ENCODE measurements around the gene LSM12. TPM values are rescaled to one million over a fixed set of nuclear protein-coding genes. Genes with fewer than 3 reads are reported as not detected.

Gene LSM12
- total RNA-seq, 3 donors from 2014 or later = 77.6 to 88.2 (median 85.9) TPM

DNA sequence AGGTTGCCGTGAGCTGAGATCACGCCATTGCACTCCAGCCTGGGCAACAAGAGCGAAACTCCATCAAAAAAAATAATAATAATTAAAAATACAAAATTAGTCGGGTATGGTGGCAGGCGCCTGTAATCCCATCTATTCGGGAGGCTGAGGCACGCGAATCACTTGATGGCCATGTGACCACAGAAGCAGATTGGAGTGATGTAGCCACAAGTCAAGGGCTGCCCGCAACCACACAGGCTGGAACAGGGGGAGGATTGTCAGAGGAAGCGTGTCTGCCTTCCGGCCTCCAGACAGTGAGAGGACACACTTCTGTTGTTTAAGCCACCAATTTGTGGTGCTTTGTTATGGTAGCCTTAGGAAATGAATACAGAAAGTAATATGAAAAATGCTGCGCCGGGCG, 73.8 kb downstream of the LSM12 start:
- no peak overlapping the region for H3K4me3 Mint-ChIP-seq
- ATAC-seq (no peak), DNase-seq (no peak)
- H3K4me1 Mint-ChIP-seq (ENCODE audit: low read depth) = no peaks in the 10 kb centered on the region
- H3K9me3 Mint-ChIP-seq = no peaks in the 10 kb centered on the region
- H3K36me3 Mint-ChIP-seq (ENCODE audit: insufficient read depth) = no peaks in the 10 kb centered on the region
- H3K27me3 Mint-ChIP-seq (ENCODE audit: low read depth) = peaks cover 27% of the 10 kb centered on the region

- H3K4me1 Mint-ChIP-seq (ENCODE audit: low read depth) = peaks cover 4% of the 10 kb centered on the region
- no peak overlapping the region for H3K4me3 Mint-ChIP-seq
- H3K9me3 Mint-ChIP-seq = no peaks in the 10 kb centered on the region
- H3K27me3 Mint-ChIP-seq (ENCODE audit: low read depth) = peaks cover 24% of the 10 kb centered on the region
- H3K36me3 Mint-ChIP-seq (ENCODE audit: insufficient read depth) = no peaks in the 10 kb centered on the region
- ATAC-seq (no peak), DNase-seq (no peak)
Measured at GRCh38 chr17:43988301-43988700, 78.2 kb downstream of the LSM12 start.

GRCh38 chr17:43987131-43988021, 79.1 kb downstream of the LSM12 start:
- ATAC-seq = no peak
- no peaks in the 10 kb centered on the region for H3K9me3 Mint-ChIP-seq
- H3K4me1 Mint-ChIP-seq (ENCODE audit: low read depth) = peaks cover 4% of the 10 kb centered on the region

GRCh38 chr17:43986225-43986981, 80.1 kb downstream of the LSM12 start:
- H3K9me3 Mint-ChIP-seq = no peaks in the 10 kb centered on the region
- H3K4me3 Mint-ChIP-seq = no peak overlapping the region
- DNase-seq (no peak), ATAC-seq (no peak)
- peaks cover 40% of the 10 kb centered on the region for H3K27me3 Mint-ChIP-seq (ENCODE audit: low read depth)
- H3K4me1 Mint-ChIP-seq (ENCODE audit: low read depth) = peaks cover 4% of the 10 kb centered on the region
- no peaks in the 10 kb centered on the region for H3K36me3 Mint-ChIP-seq (ENCODE audit: insufficient read depth)

More at GRCh38 chr17:43987131-43988021, 79.1 kb downstream of the LSM12 start:
- Mint-ChIP-seq H3K36me3 (ENCODE audit: insufficient read depth) (no peaks in the 10 kb centered on the region), H3K4me3 (no peak overlapping the region), H3K27me3 (ENCODE audit: low read depth) (peaks cover 33% of the 10 kb centered on the region)
- no peak for DNase-seq

GRCh38 chr17:43984521-43984920, 82.0 kb downstream of the LSM12 start:
- no peak for DNase-seq
- H3K27me3 Mint-ChIP-seq (ENCODE audit: low read depth) = peaks cover 50% of the 10 kb centered on the region
- no peaks in the 10 kb centered on the region for H3K9me3 Mint-ChIP-seq
- no peak overlapping the region for H3K4me3 Mint-ChIP-seq
- ATAC-seq = no peak
- H3K4me1 Mint-ChIP-seq (ENCODE audit: low read depth) = peaks cover 4% of the 10 kb centered on the region
- no peaks in the 10 kb centered on the region for H3K36me3 Mint-ChIP-seq (ENCODE audit: insufficient read depth)

Other genes with a start within 250 kb of the LSM12 start
- under 1 TPM; 0.24 to 0.94 (median 0.87) TPM for gene MPP3, start 233.5 kb downstream of the LSM12 start, total RNA-seq
- gene CD300LG, start 219.5 kb downstream of the LSM12 start, total RNA-seq = not detected
- under 1 TPM; 0.21 to 0.91 (median 0.54) TPM for gene MPP2, start 159.1 kb downstream of the LSM12 start, total RNA-seq
- gene PPY, start 124.2 kb downstream of the LSM12 start, total RNA-seq = not detected
- gene PYY, start 112.7 kb downstream of the LSM12 start, total RNA-seq = not detected
- gene NAGS, start 62.0 kb downstream of the LSM12 start, total RNA-seq = under 1 TPM; 0.25 to 0.52 (median 0.45) TPM
- gene TMEM101, start 51.7 kb downstream of the LSM12 start, total RNA-seq = 10 to 100 TPM; 20.2 to 23.1 (median 22.5) TPM
- 10 to 100 TPM; 24.7 to 28.4 (median 24.9) TPM for gene G6PC3, start 4.1 kb upstream of the LSM12 start, total RNA-seq
- 10 to 100 TPM; 14.6 to 19.7 (median 16.2) TPM for gene HDAC5, start 57.0 kb upstream of the LSM12 start, total RNA-seq
- 1 to 10 TPM; 6.4 to 9.4 (median 7.9) TPM for gene HROB, start 75.3 kb upstream of the LSM12 start, total RNA-seq
- gene ASB16, start 104.0 kb upstream of the LSM12 start, total RNA-seq = under 1 TPM in 2 of 3 donors, not detected in 1; 0.08 to 0.11 TPM
- gene TMUB2, start 120.3 kb upstream of the LSM12 start, total RNA-seq = 10 to 100 TPM; 15.2 to 19.6 (median 17.9) TPM
- gene ATXN7L3, start 133.2 kb upstream of the LSM12 start, total RNA-seq = 100 to 1,000 TPM; 101 to 111 (median 110) TPM
- 100 to 1,000 TPM; 147 to 158 (median 154) TPM for gene UBTF, start 153.0 kb upstream of the LSM12 start, total RNA-seq
- gene SLC4A1, start 201.5 kb upstream of the LSM12 start, total RNA-seq = not detected
- under 1 TPM in 2 of 3 donors, not detected in 1; 0.18 to 0.26 TPM for gene RUNDC3A, start 241.9 kb upstream of the LSM12 start, total RNA-seq

Data from activated T-cell treated with anti-CD3 and anti-CD28 coated beads, Interleukin-2, amount 50 U/mL, for 4 hours (primary cell).